Measurements from ENCODE around the gene SLC7A5.

- TF ChIP-seq EZH2 (IDR thresholded peaks at IDR 0.05; ENCODE audit: insufficient read depth, poor library complexity, severe bottlenecking): no peak
- no peak for TF ChIP-seq EZH2phosphoT487 (IDR thresholded peaks at IDR 0.05; ENCODE audit: insufficient read depth, low read depth)
Observed at GRCh38 chr16:87834668-87835473, 34.4 kb downstream of the SLC7A5 start.
